Measurements from ENCODE around the gene VPS41. TPM values are rescaled to one million over a fixed set of nuclear protein-coding genes. Genes with fewer than 3 reads are reported as not detected.

VPS41 gene
- total and polyA plus RNA-seq, 2 of the 13 experiments (the other 11 are each of a cell fraction or from before 2014, with no cell fraction given) = 12.1 to 43.4 TPM

DNA sequence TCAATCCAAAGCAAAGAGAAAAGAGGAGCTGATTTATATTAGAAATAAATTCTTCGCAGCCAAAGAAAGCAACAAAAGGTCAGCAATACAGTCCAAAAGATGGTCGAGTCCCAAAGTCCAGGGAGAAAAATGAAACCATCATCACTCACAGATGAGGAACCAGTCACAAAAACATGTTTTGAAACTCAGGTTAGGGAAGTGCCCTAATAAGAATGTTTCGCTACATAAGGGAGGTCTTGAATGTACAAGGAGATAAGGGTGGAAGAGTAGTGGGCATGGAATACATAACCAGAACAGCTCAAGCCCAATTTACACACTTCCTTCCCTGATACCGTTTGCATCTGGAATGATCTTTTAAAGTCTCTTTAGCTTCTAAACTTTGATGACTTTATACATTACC lies 53.6 kb downstream of the VPS41 start:
- CTCF ChIA-PET (ENCODE audit: low intra/inter-chr PET ratio, low total read pairs) = no interaction called here
- H3K4me1 ChIP-seq (ENCODE audit: insufficient read depth, low read length) = no peaks in the 10 kb centered on the region
- DNase-seq (ENCODE audit: low spot score) = no peak

More for the DNA sequence above, 53.6 kb downstream of the VPS41 start:
- H3K4me3 ChIP-seq (replicated peaks in 1 of 3; ENCODE audit: insufficient read depth in 1 of 3, low read depth in 2 of 3, low read length in 3 of 3) = no peak overlapping the region
- H3K27ac ChIP-seq (ENCODE audit: extremely low read length, insufficient read depth, low read length) = no peak overlapping the region
- ATAC-seq = no peak
- intact Hi-C loops (cut with micrococcal nuclease; ENCODE audit: unreplicated experiment) (no loop called here), in situ Hi-C loops (cut with HindIII; ENCODE audit: extremely low pct_ligation_motif_present, low pct_unique_long_range_greater_than_20kb) (no loop called here)
- H3K4me2 ChIP-seq (ENCODE audit: low read depth, low read length) = no peak overlapping the region
- no peak overlapping the region for H3K9ac ChIP-seq (ENCODE audit: insufficient read depth, low read depth, low read length)
- no peaks in the 10 kb centered on the region for H3K9me3 ChIP-seq (ENCODE audit: low read length)
- H3K79me2 ChIP-seq (ENCODE audit: insufficient read depth, low read length) = no peaks in the 10 kb centered on the region
- no peaks in the 10 kb centered on the region for H3K27me3 ChIP-seq (ENCODE audit: control insufficient read depth in 1 of 2, insufficient read depth in 2 of 2, low read length in 2 of 2)
- H3K36me3 ChIP-seq (replicated peaks in 1 of 2; ENCODE audit: control insufficient read depth in 1 of 2, insufficient read depth in 2 of 2, low read length in 2 of 2) = no peaks in the 10 kb centered on the region
- FAIRE-seq = no peak
- POLR2A ChIA-PET = no interaction called here
- WGBS (ENCODE audit: low lambda C conversion rate) = 92% methylated on average over 4 of the region's 4 CpGs
- H2AFZ ChIP-seq (ENCODE audit: low read length) = no peak overlapping the region
- TF ChIP-seq XRCC5 (optimal IDR thresholded peaks at IDR 0.05; ENCODE audit: low read length) (no peak), GATAD2A (CRISPR knock-in tag; IDR thresholded peaks at IDR 0.05) (no peak), FUBP1 (CRISPR knock-in tag; IDR thresholded peaks at IDR 0.05; ENCODE audit: borderline replicate concordance) (no peak), POLR2G (IDR thresholded peaks at IDR 0.05; ENCODE audit: low read depth, low read length) (no peak), KMT2B (CRISPR knock-in tag; IDR thresholded peaks at IDR 0.05) (no peak), KMT2A (CRISPR knock-in tag; IDR thresholded peaks at IDR 0.05) (no peak), ZXDC (CRISPR knock-in tag; IDR thresholded peaks at IDR 0.05) (no peak), MTF2 (CRISPR knock-in tag; IDR thresholded peaks at IDR 0.05; ENCODE audit: borderline replicate concordance) (no peak), RXRA (CRISPR knock-in tag; IDR thresholded peaks at IDR 0.05) (no peak), ESRRA (CRISPR knock-in tag; IDR thresholded peaks at IDR 0.05; ENCODE audit: low read depth) (no peak), ZNF644 (CRISPR knock-in tag; IDR thresholded peaks at IDR 0.05; ENCODE audit: low read depth) (no peak), ZSCAN29 (CRISPR knock-in tag; conservative IDR thresholded peaks at IDR 0.05) (no peak), U2AF1 (optimal IDR thresholded peaks at IDR 0.05; ENCODE audit: low read depth, low read length) (no peak), HDAC6 (IDR thresholded peaks at IDR 0.05; ENCODE audit: low read depth, low read length) (no peak), ZNF790 (CRISPR knock-in tag; IDR thresholded peaks at IDR 0.05; ENCODE audit: borderline replicate concordance) (no peak), PATZ1 (CRISPR knock-in tag; IDR thresholded peaks at IDR 0.05) (no peak)
- TF ChIP-seq, protein P1, sequence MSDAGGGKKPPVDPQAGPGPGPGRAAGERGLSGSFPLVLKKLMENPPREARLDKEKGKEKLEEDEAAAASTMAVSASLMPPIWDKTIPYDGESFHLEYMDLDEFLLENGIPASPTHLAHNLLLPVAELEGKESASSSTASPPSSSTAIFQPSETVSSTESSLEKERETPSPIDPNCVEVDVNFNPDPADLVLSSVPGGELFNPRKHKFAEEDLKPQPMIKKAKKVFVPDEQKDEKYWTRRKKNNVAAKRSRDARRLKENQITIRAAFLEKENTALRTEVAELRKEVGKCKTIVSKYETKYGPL (CRISPR knock-in tag; IDR thresholded peaks at IDR 0.05) = no peak
- TF ChIP-seq, protein P2, sequence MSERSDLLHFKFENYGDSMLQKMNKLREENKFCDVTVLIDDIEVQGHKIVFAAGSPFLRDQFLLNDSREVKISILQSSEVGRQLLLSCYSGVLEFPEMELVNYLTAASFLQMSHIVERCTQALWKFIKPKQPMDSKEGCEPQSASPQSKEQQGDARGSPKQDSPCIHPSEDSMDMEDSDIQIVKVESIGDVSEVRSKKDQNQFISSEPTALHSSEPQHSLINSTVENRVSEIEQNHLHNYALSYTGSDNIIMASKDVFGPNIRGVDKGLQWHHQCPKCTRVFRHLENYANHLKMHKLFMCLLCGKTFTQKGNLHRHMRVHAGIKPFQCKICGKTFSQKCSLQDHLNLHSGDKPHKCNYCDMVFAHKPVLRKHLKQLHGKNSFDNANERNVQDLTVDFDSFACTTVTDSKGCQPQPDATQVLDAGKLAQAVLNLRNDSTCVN (CRISPR knock-in tag; IDR thresholded peaks at IDR 0.05; ENCODE audit: borderline replicate concordance) = no peak
- H4K20me1 ChIP-seq (ENCODE audit: insufficient read depth, low read length) = no peaks in the 10 kb centered on the region
- no TSS peak for BruUV-seq (replicated peaks)

Measured in HepG2 (cell line).